ENCODE measurements around the gene C3orf52. TPM values are rescaled to one million over a fixed set of nuclear protein-coding genes. Genes with fewer than 3 reads are reported as not detected.

C3orf52 gene
- total RNA-seq, 4 donors from 2014 or later = 32.0 to 62.9 (median 45.9) TPM

GRCh38 chr3:112124907-112125607 is 38.9 kb downstream of the C3orf52 start:
- TF ChIP-seq POLR2A (IDR thresholded peaks at IDR 0.05) = no peak
- TF ChIP-seq CTCF (IDR thresholded peaks at IDR 0.05) = no peak
- 85 to 90% methylated on average over 5 of the region's 5 CpGs for WGBS, 2 donors
- H3K4me1 ChIP-seq = peaks cover 0 to 10% of the 10 kb centered on the region in 2 donors
- H3K9me3 ChIP-seq = no peaks in the 10 kb centered on the region
- H3K36me3 ChIP-seq = no peaks in the 10 kb centered on the region
- no peak overlapping the region for H3K27ac ChIP-seq
- intact Hi-C loops (cut with DNase I) = no loop called here
- no peak for DNase-seq
- no peaks in the 10 kb centered on the region for H3K27me3 ChIP-seq
- H3K4me3 ChIP-seq (replicated peaks in 1 of 3) = no peak overlapping the region

- intact Hi-C loops (cut with DNase I) = no loop called here
- TF ChIP-seq POLR2A (IDR thresholded peaks at IDR 0.05) (no peak), CTCF (IDR thresholded peaks at IDR 0.05) (no peak)
- 86 to 88% methylated on average over 1 of the region's 1 CpG for WGBS, 2 donors
- no peaks in the 10 kb centered on the region for H3K9me3 ChIP-seq
- H3K4me3 ChIP-seq (replicated peaks in 1 of 3) = no peak overlapping the region
- H3K27ac ChIP-seq = no peak overlapping the region
- DNase-seq = no peak
- no peaks in the 10 kb centered on the region for H3K36me3 ChIP-seq
- H3K4me1 ChIP-seq = peaks cover 0 to 5% of the 10 kb centered on the region in 2 donors
- H3K27me3 ChIP-seq = no peaks in the 10 kb centered on the region
Measured at GRCh38 chr3:112126511-112126911, 40.3 kb downstream of the C3orf52 start.

GRCh38 chr3:112127522-112128494 is 41.6 kb downstream of the C3orf52 start:
- intact Hi-C loops (cut with DNase I) = no loop called here
- Histone ChIP-seq H3K4me3 (replicated peaks in 1 of 3) (no peak overlapping the region), H3K36me3 (no peaks in the 10 kb centered on the region), H3K9me3 (no peaks in the 10 kb centered on the region), H3K4me1 (no peaks in the 10 kb centered on the region), H3K27ac (no peak overlapping the region), H3K27me3 (no peaks in the 10 kb centered on the region)
- no peak for DNase-seq
- TF ChIP-seq POLR2A (IDR thresholded peaks at IDR 0.05) (no peak), CTCF (IDR thresholded peaks at IDR 0.05) (no peak)
- WGBS, 2 donors = 79 to 83% methylated on average over 10 of the region's 10 CpGs

GRCh38 chr3:112128843-112129727 is 42.9 kb downstream of the C3orf52 start:
- no peak for DNase-seq
- no peaks in the 10 kb centered on the region for H3K27me3 ChIP-seq
- H3K4me1 ChIP-seq = no peaks in the 10 kb centered on the region
- WGBS, 2 donors = 79 to 85% methylated on average over 7 of the region's 7 CpGs
- H3K9me3 ChIP-seq = no peaks in the 10 kb centered on the region
- H3K4me3 ChIP-seq (replicated peaks in 1 of 3) = no peak overlapping the region
- H3K27ac ChIP-seq = no peak overlapping the region
- no peaks in the 10 kb centered on the region for H3K36me3 ChIP-seq
- intact Hi-C loops (cut with DNase I) = no loop called here
- no peak for TF ChIP-seq POLR2A (IDR thresholded peaks at IDR 0.05)
- no peak for TF ChIP-seq CTCF (IDR thresholded peaks at IDR 0.05)

Data from thyroid gland (tissue), 4 donors.